Heart right ventricle (tissue), 16 donors: ENCODE results near the gene CDC23. TPM values are rescaled to one million over a fixed set of nuclear protein-coding genes. Genes with fewer than 3 reads are reported as not detected.

Source experiments
- ATAC-seq, 8 donors: fragments of 200-7000 bp; cut with Tn5 transposase; one replicate each; pipeline ENCODE4 v1.9.1; 2020; ENCODE audit warnings: mild to moderate bottlenecking in 8 of 8, moderate library complexity in 8 of 8, moderate number of reproducible peaks in 1 of 8
- DNase-seq, 2 donors: peaks; one replicate each; pipeline ENCODE4 v3.0.0-alpha.2; 2020
- H3K27ac ChIP-seq, 10 donors: fragments of 200-600 bp; sonication (generic) in 2 of 10; one replicate each; pipeline versions ENCODE4 v1.5.0 to v1.8.0; 2020 to 2022; ENCODE audit warnings: mild to moderate bottlenecking in 3 of 10
- H3K27me3 ChIP-seq, 7 donors: fragments of 200-600 bp; one replicate each; pipeline ENCODE4 v1.8.0; 2021 to 2022; ENCODE audit warnings: mild to moderate bottlenecking in 2 of 7
- H3K36me3 ChIP-seq, 9 donors: fragments of 200-600 bp; sonication (generic) in 1 of 9; one replicate each; pipeline versions ENCODE4 v1.5.0 to v1.8.0; 2020 to 2022; ENCODE audit warnings: mild to moderate bottlenecking in 2 of 9
- H3K4me1 ChIP-seq, 9 donors: fragments of 200-600 bp; sonication (generic) in 1 of 9; one replicate each; pipeline versions ENCODE4 v1.5.0 to v1.8.0; 2020 to 2022; ENCODE audit warnings: mild to moderate bottlenecking in 4 of 9
- H3K4me3 ChIP-seq, 10 donors: fragments of 200-600 bp; sonication (generic) in 2 of 10; one replicate each; pipeline versions ENCODE4 v1.5.0 to v1.8.0; 2020 to 2022; ENCODE audit warnings: mild to moderate bottlenecking in 7 of 10, moderate library complexity in 2 of 10
- H3K9me3 ChIP-seq, 11 donors: fragments of 200-600 bp in 10 of 11; sonication (generic) in 2 of 11; one replicate each; pipeline versions ENCODE4 v1.5.0 to v1.8.0; 2013 to 2022; ENCODE audit warnings: mild to moderate bottlenecking in 2 of 11, control low read depth in 1 of 11, moderate library complexity in 1 of 11
- WGBS, 2 donors: extraction: QIAGEN DNeasy Blood & Tissue Kit; methylation state at CpG; one replicate each; pipeline ENCODE4 v1.1.7; 2013; ENCODE audit warnings: inconsistent platforms in 1 of 2; 5-methylcytosine and 5-hydroxymethylcytosine counted together
- intact Hi-C, 10 donors: fragments of 100-400 bp; cut with DNase I; formaldehyde crosslinking; loops; one replicate each; pipeline versions ENCODE4 v1.11.1 to v1.14.2; 2022
- polyA plus RNA-seq, 2 donors: library from polyadenylated mRNA; stranded (reverse); fragments of 200-250 nt; gene quantifications; one replicate each; pipeline ENCODE4 v1.2.3, GENCODE V29; 2013
- total RNA-seq, 10 donors: library from RNA; stranded (reverse); fragmentation: NEBNext Ultra II Directional in 3 of 10; extraction: Animal tissue kit (Norgen Biotek cat#: 25700) in 3 of 10; gene quantifications; one replicate each; pipeline versions ENCODE4 v1.2.1 to v1.2.4, GENCODE V29; 2021 to 2023
- TF ChIP-seq, protein P1 (sequence below), 9 donors: fragments of 200-600 bp; sonication (generic) in 2 of 9; IDR thresholded peaks; one replicate each; pipeline versions ENCODE4 v1.5.0 to v1.8.0; 2021 to 2022; ENCODE audit warnings: antibody characterized with exemption in 9 of 9, mild to moderate bottlenecking in 5 of 9, moderate library complexity in 1 of 9
- donor health status: Arrhythmogenic right ventricular cardiomyopathy.
- donor health status: ischemic (EF 13 %, LVEDD 7.1; RV severe dilation, severe dysfunction).
- donor health status: healthy with polysubstance abuse.
- donor health status: DM: no; HTN: yes; CAD: no.
- donor health status: DM: no; HTN: no; CAD: no.
- donor health status: ischemic (EF 25% LVEDD 6.9; RV normal size, moderate dysfunction).
- donor health status: ischemic (EF 25% LVEDD 5.7; RV mildly dilated, moderate dysfunction).
- donor health status: healthy.
- donor health status: DM: yes; HTN: yes; CAD: no.
- donor health status: Ischemic cardiomyopathy.
- donor health status: ischemic (EF 35%, LVEDD 5.7; RV mildly dilated, moderate dysfunction).
- donor health status: nonischemic (EF 11% LVEDD 7.7; RV severe dilation, severe dysfunction).
- donor health status: DM: yes; HTN: yes; CAD: no.
- donor health status: PGD.
- donor health status: ischemic (EF 29% LVEDD 5.4; RV normal size, mild dysfunction).
- donor health status: nonischemic (EF 23%, LVEDD 6.1; RV moderate dilation, normal function).

CDC23 gene
- total and polyA plus RNA-seq, 12 donors, result 10.5 to 23.0 (median 16.5) TPM

DNA sequence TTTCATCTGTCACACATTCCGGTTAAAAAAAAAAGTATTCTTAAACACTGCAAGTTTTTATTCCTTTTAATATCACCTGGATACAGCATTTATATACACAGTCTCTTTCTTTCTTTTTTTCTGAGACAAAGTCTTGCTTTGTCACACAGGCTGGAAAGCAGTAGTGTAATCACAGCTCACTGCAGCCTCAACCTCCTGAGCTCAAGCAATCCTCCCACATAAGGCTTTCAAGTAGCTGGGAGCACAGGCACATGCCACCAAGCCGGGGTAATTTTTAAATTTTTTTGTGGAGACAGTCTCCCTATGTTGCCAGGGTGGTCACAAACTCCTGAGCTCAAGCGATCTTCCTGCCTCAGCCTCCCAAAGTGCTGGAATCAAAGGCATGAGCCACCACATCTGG lies 20.3 kb downstream of the CDC23 start:
- Histone ChIP-seq H3K4me3 (no peak overlapping the region), H3K36me3 (peaks cover 0 to 98% (median 38%) of the 10 kb centered on the region in 9 donors), H3K4me1 (no peaks in the 10 kb centered on the region), H3K27me3 (no peaks in the 10 kb centered on the region), H3K9me3 (no peaks in the 10 kb centered on the region), H3K27ac (no peak overlapping the region)
- intact Hi-C loops, result no loop called here
- ATAC-seq (no peak), DNase-seq (no peak)
- WGBS, 2 donors, result 95 to 97% methylated on average over 3 of the region's 3 CpGs
- TF ChIP-seq, protein P1, sequence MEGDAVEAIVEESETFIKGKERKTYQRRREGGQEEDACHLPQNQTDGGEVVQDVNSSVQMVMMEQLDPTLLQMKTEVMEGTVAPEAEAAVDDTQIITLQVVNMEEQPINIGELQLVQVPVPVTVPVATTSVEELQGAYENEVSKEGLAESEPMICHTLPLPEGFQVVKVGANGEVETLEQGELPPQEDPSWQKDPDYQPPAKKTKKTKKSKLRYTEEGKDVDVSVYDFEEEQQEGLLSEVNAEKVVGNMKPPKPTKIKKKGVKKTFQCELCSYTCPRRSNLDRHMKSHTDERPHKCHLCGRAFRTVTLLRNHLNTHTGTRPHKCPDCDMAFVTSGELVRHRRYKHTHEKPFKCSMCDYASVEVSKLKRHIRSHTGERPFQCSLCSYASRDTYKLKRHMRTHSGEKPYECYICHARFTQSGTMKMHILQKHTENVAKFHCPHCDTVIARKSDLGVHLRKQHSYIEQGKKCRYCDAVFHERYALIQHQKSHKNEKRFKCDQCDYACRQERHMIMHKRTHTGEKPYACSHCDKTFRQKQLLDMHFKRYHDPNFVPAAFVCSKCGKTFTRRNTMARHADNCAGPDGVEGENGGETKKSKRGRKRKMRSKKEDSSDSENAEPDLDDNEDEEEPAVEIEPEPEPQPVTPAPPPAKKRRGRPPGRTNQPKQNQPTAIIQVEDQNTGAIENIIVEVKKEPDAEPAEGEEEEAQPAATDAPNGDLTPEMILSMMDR (IDR thresholded peaks at IDR 0.05), result no peak

DNA sequence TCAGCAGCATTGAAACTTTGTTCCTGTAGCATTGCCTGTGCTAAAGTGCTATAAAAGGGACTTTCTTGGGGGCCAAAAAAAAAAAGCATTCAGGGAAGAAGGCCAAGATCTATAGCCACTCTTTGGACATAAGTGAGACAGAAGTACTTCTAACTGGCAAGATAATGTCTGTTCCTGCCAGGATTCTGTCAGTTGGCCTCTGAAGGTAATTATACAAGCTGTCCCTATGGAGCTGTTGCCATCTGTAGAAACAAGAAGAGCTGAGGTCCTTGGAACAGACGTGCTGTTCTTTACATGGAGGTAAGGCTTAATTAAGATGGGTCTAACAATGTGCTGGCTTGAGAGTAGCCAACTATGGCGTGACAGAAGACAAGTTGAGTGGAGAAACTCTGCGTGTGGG lies 24.5 kb downstream of the CDC23 start:
- no peak overlapping the region for H3K4me3 ChIP-seq
- peaks cover 0 to 100% (median 40%) of the 10 kb centered on the region in 9 donors for H3K36me3 ChIP-seq
- WGBS, 2 donors, result 45 to 74% methylated on average over 3 of the region's 3 CpGs
- ATAC-seq (peak in 5 of 8 donors; percentile 22 to 75 (median 69)), DNase-seq (no peak)
- H3K27ac ChIP-seq, result peak overlapping the region in 3 of 10 donors; percentile 17 to 54 (median 18)
- intact Hi-C loops, result no loop called here
- no peaks in the 10 kb centered on the region for H3K9me3 ChIP-seq
- H3K27me3 ChIP-seq, result no peaks in the 10 kb centered on the region
- TF ChIP-seq, protein P1 (IDR thresholded peaks at IDR 0.05), result no peak
- peaks cover 0 to 9% (median 0%) of the 10 kb centered on the region in 9 donors for H3K4me1 ChIP-seq

DNA sequence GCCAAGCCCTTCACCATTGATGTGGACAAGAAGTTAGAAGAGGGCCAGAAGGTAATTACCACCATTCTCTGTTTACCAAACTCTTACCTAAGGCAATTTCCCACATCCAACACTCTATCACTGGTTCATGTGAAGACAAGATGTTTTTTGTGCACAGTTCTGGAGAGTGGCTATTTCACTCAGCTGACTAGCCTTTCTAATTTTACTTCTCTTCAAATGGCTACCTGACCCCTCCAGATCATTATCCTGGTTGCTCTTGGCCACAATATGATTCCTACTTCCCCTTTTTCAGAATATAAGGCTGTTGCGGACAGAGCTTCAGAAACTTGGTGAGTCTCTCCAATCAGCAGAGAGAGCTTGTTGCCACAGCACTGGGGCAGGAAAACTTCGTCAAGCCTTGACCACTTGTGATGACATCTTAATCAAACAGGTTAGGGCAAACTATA lies 27.1 kb downstream of the CDC23 start:
- H3K36me3 ChIP-seq, result peaks cover 0 to 100% (median 30%) of the 10 kb centered on the region in 9 donors

DNA sequence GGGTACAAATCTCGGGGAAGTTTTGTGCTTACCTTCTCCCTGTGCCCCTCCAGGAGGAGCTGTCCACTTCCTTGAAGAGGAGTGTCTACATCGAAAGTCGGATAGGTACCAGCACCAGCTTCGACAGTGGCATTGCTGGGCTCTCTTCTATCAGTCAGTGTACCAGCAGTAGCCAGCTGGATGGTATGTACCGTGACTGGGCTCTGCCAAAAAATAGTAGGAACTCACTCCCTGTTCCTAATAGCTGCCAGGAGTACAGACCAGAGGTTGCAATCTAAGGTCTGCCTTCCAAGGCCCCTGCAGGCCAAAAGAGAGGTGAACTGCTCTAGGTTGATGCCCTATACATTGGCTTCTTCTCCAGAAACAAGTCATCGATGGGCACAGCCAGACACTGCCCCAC lies 30.3 kb downstream of the CDC23 start:
- intact Hi-C loops, result no loop called here
- WGBS, 2 donors, result 79 to 94% methylated on average over 6 of the region's 6 CpGs
- ATAC-seq, result peak in 1 of 8 donors; percentile 49

More for the DNA sequence above, 27.1 kb downstream of the CDC23 start:
- DNase-seq (no peak), ATAC-seq (no peak)
- WGBS, 2 donors, result 83 to 89% methylated on average over 2 of the region's 2 CpGs
- H3K4me1 ChIP-seq, result peaks cover 0 to 9% (median 0%) of the 10 kb centered on the region in 9 donors
- no peaks in the 10 kb centered on the region for H3K9me3 ChIP-seq
- H3K4me3 ChIP-seq, result no peak overlapping the region
- intact Hi-C loops, result no loop called here
- H3K27me3 ChIP-seq, result no peaks in the 10 kb centered on the region
- TF ChIP-seq, protein P1 (IDR thresholded peaks at IDR 0.05), result no peak
- H3K27ac ChIP-seq, result no peak overlapping the region

More for the DNA sequence above, 30.3 kb downstream of the CDC23 start:
- Histone ChIP-seq H3K9me3 (no peaks in the 10 kb centered on the region), H3K36me3 (peaks cover 0 to 68% (median 8%) of the 10 kb centered on the region in 9 donors), H3K4me1 (peaks cover 0 to 27% (median 8%) of the 10 kb centered on the region in 9 donors), H3K27ac (no peak overlapping the region), H3K4me3 (no peak overlapping the region), H3K27me3 (no peaks in the 10 kb centered on the region)
- no peak for DNase-seq
- TF ChIP-seq, protein P1 (IDR thresholded peaks at IDR 0.05), result no peak
